Neural cell (in vitro differentiated cells): ENCODE measurements around the gene FAM171A1. TPM values are rescaled to one million over a fixed set of nuclear protein-coding genes. Genes with fewer than 3 reads are reported as not detected.

Source experiments
- H2AFZ ChIP-seq: fragments of 200-600, 300-800 bp; sonication (generic), shearing (Covaris generic); 2 replicates; pipeline ENCODE4 v1.6.0; 2014; ENCODE audit warnings: low read depth, mild to moderate bottlenecking, antibody characterized with exemption, low read length, moderate library complexity
- H3F3A ChIP-seq: fragments of 200-600 bp; shearing (Covaris generic); 2 replicates; pipeline ENCODE4 v1.6.1; 2016; ENCODE audit warnings: mild to moderate bottlenecking, moderate library complexity, mixed read lengths, antibody characterized with exemption, low read length; ENCODE audit not compliant: insufficient read depth, poor library complexity, severe bottlenecking
- H3K27ac ChIP-seq: fragments of 200-600, 300-800 bp; sonication (generic), shearing (Covaris generic); 2 replicates; pipeline ENCODE4 v1.5.1; 2014; ENCODE audit warnings: mild to moderate bottlenecking, low read length, moderate library complexity
- H3K27me3 ChIP-seq: fragments of 300-800, 200-600 bp; sonication (generic), shearing (Covaris generic); 2 replicates; pipeline ENCODE4 v1.6.0; 2014; ENCODE audit warnings: mild to moderate bottlenecking, low read depth, low read length, moderate library complexity; ENCODE audit not compliant: insufficient read depth
- H3K36me3 ChIP-seq: fragments of 300-800, 200-600 bp; sonication (generic), shearing (Covaris generic); 2 replicates; pipeline ENCODE4 v1.5.1; 2014; ENCODE audit warnings: mild to moderate bottlenecking, antibody characterized with exemption, low read length, moderate library complexity; ENCODE audit not compliant: insufficient read depth
- H3K4me2 ChIP-seq: fragments of 300-800, 200-600 bp; sonication (generic), shearing (Covaris generic); 2 replicates; pipeline ENCODE4 v1.6.0; 2014; ENCODE audit warnings: mild to moderate bottlenecking, low read length
- H3K4me3 ChIP-seq: fragments of 300-800, 200-600 bp; sonication (generic), shearing (Covaris generic); 2 replicates; pipeline ENCODE4 v1.5.1; 2014; ENCODE audit warnings: mild to moderate bottlenecking, low read length, moderate library complexity
- H3K79me2 ChIP-seq: fragments of 200-600 bp; shearing (Covaris generic); replicated peaks from 2 replicates; pipeline ENCODE4 v1.6.0; 2014; ENCODE audit warnings: mild to moderate bottlenecking, low read length, moderate library complexity; ENCODE audit not compliant: insufficient read depth
- H3K9ac ChIP-seq: fragments of 300-800, 200-600 bp; sonication (generic), shearing (Covaris generic); 2 replicates; pipeline ENCODE4 v1.6.1; 2016; ENCODE audit warnings: mild to moderate bottlenecking, low read length, mixed read lengths
- H3K9me2 ChIP-seq: fragments of 200-600 bp; shearing (Covaris generic); 2 replicates; pipeline ENCODE4 v1.6.1; 2016; ENCODE audit warnings: mild to moderate bottlenecking, low read length, mixed read lengths; ENCODE audit not compliant: insufficient read depth
- H3K9me3 ChIP-seq: fragments of 200-600, 300-800 bp; sonication (generic), shearing (Covaris generic); 2 replicates; pipeline ENCODE4 v1.6.1; 2016; ENCODE audit warnings: mild to moderate bottlenecking, mixed run types, low read length, moderate library complexity, mixed read lengths
- H4K20me1 ChIP-seq: fragments of 200-600 bp; shearing (Covaris generic); 2 replicates; pipeline ENCODE4 v1.6.1; 2016; ENCODE audit warnings: mild to moderate bottlenecking, mixed run types; ENCODE audit not compliant: insufficient read depth
- CTCF ChIP-seq: fragments of 450-650 bp; IDR thresholded peaks from 2 replicates; pipeline ENCODE4 v1.5.1; 2014; ENCODE audit warnings: antibody characterized with exemption, mild to moderate bottlenecking, moderate library complexity; ENCODE audit not compliant: poor library complexity, severe bottlenecking
- EP300 ChIP-seq: fragments of 450-650 bp; conservative IDR thresholded peaks from 2 replicates; pipeline ENCODE4 v1.6.1; 2014; ENCODE audit warnings: antibody characterized with exemption, mild to moderate bottlenecking, moderate library complexity; ENCODE audit not compliant: poor library complexity, severe bottlenecking
- EZH2 ChIP-seq: fragments of 200-600, 300-800 bp; shearing (Covaris generic), sonication (generic); IDR thresholded peaks from 2 replicates; pipeline ENCODE4 v1.6.1; 2014; ENCODE audit warnings: antibody characterized with exemption, low read length, borderline replicate concordance, mild to moderate bottlenecking; ENCODE audit not compliant: insufficient read depth, poor library complexity, severe bottlenecking
- MXI1 ChIP-seq: fragments of 450-650 bp; conservative IDR thresholded peaks from 2 replicates; pipeline ENCODE4 v1.6.1; 2014; ENCODE audit warnings: antibody characterized with exemption, mild to moderate bottlenecking; ENCODE audit not compliant: poor library complexity, severe bottlenecking
- POLR2AphosphoS5 ChIP-seq: IDR thresholded peaks from 2 replicates; pipeline ENCODE4 v1.6.1; 2012
- RAD21 ChIP-seq: fragments of 450-650 bp; conservative IDR thresholded peaks from 2 replicates; pipeline ENCODE4 v1.6.1; 2014; ENCODE audit warnings: antibody characterized with exemption, mild to moderate bottlenecking, moderate library complexity
- REST ChIP-seq: IDR thresholded peaks from 2 replicates; pipeline ENCODE4 v1.6.1; 2012; ENCODE audit warnings: borderline replicate concordance
- SMC3 ChIP-seq: fragments of 450-650 bp; conservative IDR thresholded peaks from 2 replicates; pipeline ENCODE4 v1.6.1; 2014; ENCODE audit warnings: antibody characterized with exemption, mild to moderate bottlenecking, moderate library complexity; ENCODE audit not compliant: poor library complexity
- TAF1 ChIP-seq: IDR thresholded peaks from 2 replicates; pipeline ENCODE4 v1.6.1; 2012; ENCODE audit warnings: low read depth
- polyA plus RNA-seq: library from polyadenylated mRNA; depleted of rRNA; stranded (reverse); fragments of >200 nt; gene quantifications from 2 replicates; pipeline ENCODE4 v1.2.3, GENCODE V29; 2014

The FAM171A1 gene
- polyA plus RNA-seq, 1 donor from 2014 or later = 28.8 TPM

DNA sequence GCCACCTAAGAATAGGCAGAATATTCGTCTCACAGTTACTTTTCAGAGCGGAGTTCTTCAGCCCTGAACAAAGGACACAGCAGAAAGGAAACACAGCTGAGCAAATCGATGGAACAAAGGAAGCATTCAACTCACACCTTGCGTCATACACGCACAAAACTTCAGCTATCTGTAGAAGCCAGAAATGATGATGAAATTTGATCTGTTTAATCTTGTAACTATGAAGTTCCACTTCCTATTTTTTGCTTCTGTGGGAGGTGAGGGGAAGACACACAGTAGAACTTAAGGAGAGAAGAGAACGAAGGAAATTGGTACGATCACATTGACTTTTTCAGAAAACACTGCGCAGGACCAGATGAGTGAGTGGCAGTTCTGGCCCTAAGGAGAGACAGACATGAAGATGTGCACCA lies 26.2 kb downstream of the FAM171A1 start:
- H2AFZ ChIP-seq = no peak overlapping the region
- no peak overlapping the region for H3K4me3 ChIP-seq
- no peak overlapping the region for H3K27ac ChIP-seq
- no peak overlapping the region for H3K4me2 ChIP-seq
- peaks cover 13% of the 10 kb centered on the region for H3K79me2 ChIP-seq
- TF ChIP-seq CTCF (no peak), MXI1 (no peak), SMC3 (no peak), EP300 (no peak), RAD21 (no peak), TAF1 (no peak), POLR2AphosphoS5 (no peak), EZH2 (no peak), REST (no peak)
- no peaks in the 10 kb centered on the region for H3K9me2 ChIP-seq
- H4K20me1 ChIP-seq = no peaks in the 10 kb centered on the region
- H3K9ac ChIP-seq = no peak overlapping the region
- H3K36me3 ChIP-seq = no peaks in the 10 kb centered on the region
- H3K9me3 ChIP-seq = no peaks in the 10 kb centered on the region
- H3K27me3 ChIP-seq = no peaks in the 10 kb centered on the region
- H3F3A ChIP-seq = no peaks in the 10 kb centered on the region

DNA sequence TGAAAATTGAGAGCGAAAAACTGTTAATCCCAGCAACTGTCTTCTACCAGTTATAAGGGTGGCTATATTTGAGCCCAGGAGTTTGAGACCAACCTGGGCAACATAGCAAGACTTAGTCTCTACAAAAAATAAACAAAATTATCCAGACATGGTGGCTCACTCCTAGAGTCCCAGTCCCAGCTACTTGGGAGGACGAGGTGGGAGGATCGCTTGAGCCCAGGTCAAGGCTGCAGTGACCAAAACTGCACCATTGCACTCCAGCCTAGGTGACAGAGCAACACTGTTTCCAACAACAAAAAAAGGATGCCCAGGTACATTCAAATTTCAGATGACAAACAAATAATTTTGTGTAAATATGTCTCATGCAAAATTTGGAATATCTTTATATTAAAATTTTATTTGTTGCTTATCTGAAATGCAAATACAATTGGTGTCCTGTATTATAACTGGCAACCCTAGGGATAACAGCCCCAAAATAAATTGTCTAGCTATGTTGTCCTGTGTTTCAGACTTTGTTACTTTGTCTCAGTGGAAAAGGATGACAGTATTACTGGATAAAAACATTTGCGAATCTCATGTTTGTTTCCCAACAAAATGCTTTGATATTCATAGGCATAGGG lies 26.7 kb downstream of the FAM171A1 start:
- Histone ChIP-seq H3K9ac (no peak overlapping the region), H3K9me2 (no peaks in the 10 kb centered on the region), H3K36me3 (no peaks in the 10 kb centered on the region), H3K27me3 (no peaks in the 10 kb centered on the region), H4K20me1 (no peaks in the 10 kb centered on the region), H2AFZ (no peak overlapping the region), H3K4me2 (no peak overlapping the region), H3K4me3 (no peak overlapping the region), H3F3A (no peaks in the 10 kb centered on the region), H3K9me3 (no peaks in the 10 kb centered on the region), H3K27ac (no peak overlapping the region), H3K79me2 (peaks cover 13% of the 10 kb centered on the region)
- no peak for TF ChIP-seq EP300

- Histone ChIP-seq H3K9ac (no peak overlapping the region), H3K27me3 (no peaks in the 10 kb centered on the region), H2AFZ (no peak overlapping the region), H3K4me2 (no peak overlapping the region), H3K4me3 (no peak overlapping the region), H3K27ac (no peak overlapping the region), H3K36me3 (no peaks in the 10 kb centered on the region), H3K9me2 (no peaks in the 10 kb centered on the region), H3K9me3 (no peaks in the 10 kb centered on the region), H3F3A (no peaks in the 10 kb centered on the region), H3K79me2 (peaks cover 7% of the 10 kb centered on the region), H4K20me1 (no peaks in the 10 kb centered on the region)
- TF ChIP-seq EP300 (no peak), MXI1 (no peak), RAD21 (no peak), EZH2 (no peak), REST (no peak), TAF1 (no peak), SMC3 (no peak), POLR2AphosphoS5 (no peak), CTCF (no peak)
These were observed 28.1 kb downstream of the FAM171A1 start for GRCh38 chr10:15342970-15343369.
